GM23338 (cell line): ENCODE results near the gene SGSH. TPM values are rescaled to one million over a fixed set of nuclear protein-coding genes. Genes with fewer than 3 reads are reported as not detected.

Source experiments
- ATAC-seq: fragments of 200-7000 bp; cut with Tn5 transposase; 3 replicates; pipeline ENCODE4 v1.9.1; 2020
- DNase-seq: peaks from one replicate; pipeline ENCODE4 v3.0.0-alpha.2; 2015; ENCODE audit warnings: low spot score
- H2AFZ ChIP-seq: fragments of 200-600 bp; sonication (generic); 2 replicates; pipeline ENCODE4 v1.8.0; 2016; ENCODE audit warnings: antibody characterized with exemption, mild to moderate bottlenecking, moderate library complexity
- H3F3A ChIP-seq: fragments of 200-600 bp; sonication (generic); replicated peaks from 2 replicates; pipeline ENCODE4 v1.8.0; 2017; ENCODE audit warnings: antibody characterized with exemption, mixed run types, low read depth
- H3K27ac ChIP-seq: fragments of 200-600 bp; sonication (generic); 2 replicates; pipeline ENCODE4 v1.6.1; 2016; ENCODE audit warnings: low read depth
- H3K27me3 ChIP-seq: fragments of 200-600 bp; sonication (generic); 2 replicates; pipeline ENCODE4 v1.8.0; 2016; ENCODE audit warnings: mild to moderate bottlenecking, mixed run types, moderate library complexity; ENCODE audit not compliant: insufficient read depth
- H3K36me3 ChIP-seq: fragments of 200-600 bp; sonication (generic); 2 replicates; pipeline ENCODE4 v1.8.0; 2016; ENCODE audit warnings: mild to moderate bottlenecking; ENCODE audit not compliant: insufficient read depth
- H3K4me1 ChIP-seq: fragments of 200-600 bp; sonication (generic); 2 replicates; pipeline ENCODE4 v1.8.0; 2016; ENCODE audit warnings: mild to moderate bottlenecking, moderate library complexity; ENCODE audit not compliant: insufficient read depth
- H3K4me2 ChIP-seq: fragments of 200-600 bp; sonication (generic); 2 replicates; pipeline ENCODE4 v1.7.1; 2017; ENCODE audit warnings: mixed run types
- H3K4me3 ChIP-seq: fragments of 200-600 bp; sonication (generic); 2 replicates; pipeline ENCODE4 v1.6.1; 2016; ENCODE audit warnings: mixed run types
- H3K79me2 ChIP-seq: fragments of 200-600 bp; sonication (generic); replicated peaks from 2 replicates; pipeline ENCODE4 v1.8.0; 2017; ENCODE audit warnings: mild to moderate bottlenecking; ENCODE audit not compliant: insufficient read depth
- H3K9me2 ChIP-seq: fragments of 200-600 bp; sonication (generic); 2 replicates; pipeline ENCODE4 v1.8.0; 2017; ENCODE audit not compliant: insufficient read depth
- H4K20me1 ChIP-seq: fragments of 200-600 bp; sonication (generic); replicated peaks from 2 replicates; pipeline ENCODE4 v1.8.0; 2017; ENCODE audit warnings: mild to moderate bottlenecking; ENCODE audit not compliant: insufficient read depth
- H3K27ac Mint-ChIP-seq: 2 replicates; pipeline ENCODE4 v1.8.0; 2020; ENCODE audit warnings: inconsistent platforms, mild to moderate bottlenecking, moderate library complexity, mixed read lengths
- H3K27me3 Mint-ChIP-seq: 3 replicates; pipeline ENCODE4 v1.8.0; 2022; ENCODE audit warnings: low read depth, mild to moderate bottlenecking, moderate library complexity, mixed read lengths, inconsistent platforms; ENCODE audit not compliant: insufficient read depth, poor library complexity
- H3K36me3 Mint-ChIP-seq: 3 replicates; pipeline ENCODE4 v1.8.0; 2021; ENCODE audit warnings: low read depth, mild to moderate bottlenecking, inconsistent platforms, moderate library complexity, mixed read lengths
- H3K4me1 Mint-ChIP-seq: 3 replicates; pipeline ENCODE4 v1.8.0; 2020; ENCODE audit warnings: mild to moderate bottlenecking, inconsistent platforms, mixed read lengths
- H3K4me3 Mint-ChIP-seq: 3 replicates; pipeline ENCODE4 v1.8.0; 2021; ENCODE audit warnings: moderate library complexity, mild to moderate bottlenecking, inconsistent platforms, mixed read lengths
- H3K9me3 Mint-ChIP-seq: 3 replicates; pipeline ENCODE4 v1.8.0; 2020; ENCODE audit warnings: moderate library complexity, mild to moderate bottlenecking, inconsistent platforms, mixed read lengths
- CREB1 ChIP-seq: fragments of 250-450 bp; sonication (Bioruptor Pico); IDR thresholded peaks from 2 replicates; pipeline ENCODE4 v1.5.0; 2020; ENCODE audit warnings: low read depth, mild to moderate bottlenecking, moderate library complexity
- ETS1 ChIP-seq: IDR thresholded peaks from 2 replicates; pipeline ENCODE4 v1.6.1; 2016; ENCODE audit warnings: antibody characterized with exemption
- EZH2 ChIP-seq: fragments of 200-600 bp; sonication (generic); IDR thresholded peaks from one replicate; pipeline ENCODE4 v1.8.0; 2017; ENCODE audit warnings: antibody characterized with exemption, mild to moderate bottlenecking, low read depth; ENCODE audit not compliant: unreplicated experiment
- EZH2phosphoT487 ChIP-seq: fragments of 200-600 bp; sonication (generic); IDR thresholded peaks from one replicate; pipeline ENCODE4 v1.8.1; 2018; ENCODE audit warnings: antibody characterized with exemption; ENCODE audit not compliant: unreplicated experiment
- JUNB ChIP-seq: IDR thresholded peaks from one replicate; pipeline ENCODE4 v1.6.1; 2016; ENCODE audit warnings: antibody characterized with exemption; ENCODE audit not compliant: unreplicated experiment
- NANOG ChIP-seq: IDR thresholded peaks from 2 replicates; pipeline ENCODE4 v1.6.1; 2016; ENCODE audit warnings: antibody characterized with exemption, borderline replicate concordance
- POLR2AphosphoS5 ChIP-seq: IDR thresholded peaks from 2 replicates; pipeline ENCODE4 v1.6.1; 2016; ENCODE audit warnings: antibody characterized with exemption, low read depth
- REST ChIP-seq: IDR thresholded peaks from one replicate; pipeline ENCODE4 v1.6.1; 2018; ENCODE audit warnings: antibody characterized with exemption; ENCODE audit not compliant: unreplicated experiment
- STAT1 ChIP-seq: IDR thresholded peaks from one replicate; pipeline ENCODE4 v1.6.1; 2016; ENCODE audit warnings: antibody characterized with exemption; ENCODE audit not compliant: unreplicated experiment
- ZNF114 ChIP-seq: fragments of 250-450 bp; sonication (Bioruptor Pico); IDR thresholded peaks from 2 replicates; pipeline ENCODE4 v1.5.0; 2020; ENCODE audit warnings: mild to moderate bottlenecking, moderate library complexity
- ZNF331 ChIP-seq: fragments of 250-450 bp; sonication (Bioruptor Pico); IDR thresholded peaks from 2 replicates; pipeline ENCODE4 v1.5.0; 2020; ENCODE audit warnings: low read depth, mild to moderate bottlenecking, moderate library complexity
- polyA plus RNA-seq: library from polyadenylated mRNA; unstranded; fragments of >200 nt; fragmentation: Nextera tagmentation; extraction: Ambion mirVana; gene quantifications from 2 replicates; pipeline ENCODE4 v1.2.1, GENCODE V29; 2016
- total RNA-seq: library from RNA; depleted of rRNA; stranded (reverse); fragments of >200 nt; shearing (Covaris generic); gene quantifications from 2 replicates; pipeline ENCODE4 v1.2.3, GENCODE V29; 2014
- TF ChIP-seq, protein P1 (sequence below), 2 experiments: fragments of 200-600 bp in 1 of 2; sonication (generic) in 1 of 2; conservative IDR thresholded peaks; 2 replicates each; pipeline versions ENCODE4 v1.5.1 to v1.6.1; 2016 to 2017; ENCODE audit warnings: antibody characterized with exemption in 2 of 2, low read depth in 2 of 2, mild to moderate bottlenecking in 2 of 2, moderate library complexity in 1 of 2
- TF ChIP-seq, protein P2 (sequence below): fragments of 250-450 bp; sonication (Bioruptor Pico); IDR thresholded peaks from 2 replicates; pipeline ENCODE4 v1.5.0; 2020; ENCODE audit warnings: mild to moderate bottlenecking, moderate library complexity

SGSH gene
- total and polyA plus RNA-seq, 2 experiments from 2014 or later, result 9.6 to 17.5 TPM

GRCh38 chr17:80264205-80265075, 44.3 kb upstream of the SGSH start:
- Mint-ChIP-seq H3K27me3 (peaks cover 20% of the 10 kb centered on the region), H3K4me1 (peaks cover 31% of the 10 kb centered on the region), H3K4me3 (no peak overlapping the region), H3K27ac (peak overlapping the region; percentile 88), H3K36me3 (peaks cover 28% of the 10 kb centered on the region), H3K9me3 (no peaks in the 10 kb centered on the region; the same call in 2 of the 3 replicates)
- peaks cover 19% of the 10 kb centered on the region for H3K4me1 ChIP-seq
- TF ChIP-seq ETS1 (no peak), EZH2phosphoT487 (no peak), NANOG (no peak), REST (no peak), STAT1 (no peak), ZNF114 (CRISPR knock-in tag) (no peak), JUNB (no peak), CREB1 (CRISPR knock-in tag) (no peak), EZH2 (no peak), POLR2AphosphoS5 (no peak), ZNF331 (no peak)
- TF ChIP-seq, protein P1, sequence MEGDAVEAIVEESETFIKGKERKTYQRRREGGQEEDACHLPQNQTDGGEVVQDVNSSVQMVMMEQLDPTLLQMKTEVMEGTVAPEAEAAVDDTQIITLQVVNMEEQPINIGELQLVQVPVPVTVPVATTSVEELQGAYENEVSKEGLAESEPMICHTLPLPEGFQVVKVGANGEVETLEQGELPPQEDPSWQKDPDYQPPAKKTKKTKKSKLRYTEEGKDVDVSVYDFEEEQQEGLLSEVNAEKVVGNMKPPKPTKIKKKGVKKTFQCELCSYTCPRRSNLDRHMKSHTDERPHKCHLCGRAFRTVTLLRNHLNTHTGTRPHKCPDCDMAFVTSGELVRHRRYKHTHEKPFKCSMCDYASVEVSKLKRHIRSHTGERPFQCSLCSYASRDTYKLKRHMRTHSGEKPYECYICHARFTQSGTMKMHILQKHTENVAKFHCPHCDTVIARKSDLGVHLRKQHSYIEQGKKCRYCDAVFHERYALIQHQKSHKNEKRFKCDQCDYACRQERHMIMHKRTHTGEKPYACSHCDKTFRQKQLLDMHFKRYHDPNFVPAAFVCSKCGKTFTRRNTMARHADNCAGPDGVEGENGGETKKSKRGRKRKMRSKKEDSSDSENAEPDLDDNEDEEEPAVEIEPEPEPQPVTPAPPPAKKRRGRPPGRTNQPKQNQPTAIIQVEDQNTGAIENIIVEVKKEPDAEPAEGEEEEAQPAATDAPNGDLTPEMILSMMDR (conservative IDR thresholded peaks at IDR 0.05; ENCODE audit: low read depth in 2 of 2), result no peak
- TF ChIP-seq, protein P2, sequence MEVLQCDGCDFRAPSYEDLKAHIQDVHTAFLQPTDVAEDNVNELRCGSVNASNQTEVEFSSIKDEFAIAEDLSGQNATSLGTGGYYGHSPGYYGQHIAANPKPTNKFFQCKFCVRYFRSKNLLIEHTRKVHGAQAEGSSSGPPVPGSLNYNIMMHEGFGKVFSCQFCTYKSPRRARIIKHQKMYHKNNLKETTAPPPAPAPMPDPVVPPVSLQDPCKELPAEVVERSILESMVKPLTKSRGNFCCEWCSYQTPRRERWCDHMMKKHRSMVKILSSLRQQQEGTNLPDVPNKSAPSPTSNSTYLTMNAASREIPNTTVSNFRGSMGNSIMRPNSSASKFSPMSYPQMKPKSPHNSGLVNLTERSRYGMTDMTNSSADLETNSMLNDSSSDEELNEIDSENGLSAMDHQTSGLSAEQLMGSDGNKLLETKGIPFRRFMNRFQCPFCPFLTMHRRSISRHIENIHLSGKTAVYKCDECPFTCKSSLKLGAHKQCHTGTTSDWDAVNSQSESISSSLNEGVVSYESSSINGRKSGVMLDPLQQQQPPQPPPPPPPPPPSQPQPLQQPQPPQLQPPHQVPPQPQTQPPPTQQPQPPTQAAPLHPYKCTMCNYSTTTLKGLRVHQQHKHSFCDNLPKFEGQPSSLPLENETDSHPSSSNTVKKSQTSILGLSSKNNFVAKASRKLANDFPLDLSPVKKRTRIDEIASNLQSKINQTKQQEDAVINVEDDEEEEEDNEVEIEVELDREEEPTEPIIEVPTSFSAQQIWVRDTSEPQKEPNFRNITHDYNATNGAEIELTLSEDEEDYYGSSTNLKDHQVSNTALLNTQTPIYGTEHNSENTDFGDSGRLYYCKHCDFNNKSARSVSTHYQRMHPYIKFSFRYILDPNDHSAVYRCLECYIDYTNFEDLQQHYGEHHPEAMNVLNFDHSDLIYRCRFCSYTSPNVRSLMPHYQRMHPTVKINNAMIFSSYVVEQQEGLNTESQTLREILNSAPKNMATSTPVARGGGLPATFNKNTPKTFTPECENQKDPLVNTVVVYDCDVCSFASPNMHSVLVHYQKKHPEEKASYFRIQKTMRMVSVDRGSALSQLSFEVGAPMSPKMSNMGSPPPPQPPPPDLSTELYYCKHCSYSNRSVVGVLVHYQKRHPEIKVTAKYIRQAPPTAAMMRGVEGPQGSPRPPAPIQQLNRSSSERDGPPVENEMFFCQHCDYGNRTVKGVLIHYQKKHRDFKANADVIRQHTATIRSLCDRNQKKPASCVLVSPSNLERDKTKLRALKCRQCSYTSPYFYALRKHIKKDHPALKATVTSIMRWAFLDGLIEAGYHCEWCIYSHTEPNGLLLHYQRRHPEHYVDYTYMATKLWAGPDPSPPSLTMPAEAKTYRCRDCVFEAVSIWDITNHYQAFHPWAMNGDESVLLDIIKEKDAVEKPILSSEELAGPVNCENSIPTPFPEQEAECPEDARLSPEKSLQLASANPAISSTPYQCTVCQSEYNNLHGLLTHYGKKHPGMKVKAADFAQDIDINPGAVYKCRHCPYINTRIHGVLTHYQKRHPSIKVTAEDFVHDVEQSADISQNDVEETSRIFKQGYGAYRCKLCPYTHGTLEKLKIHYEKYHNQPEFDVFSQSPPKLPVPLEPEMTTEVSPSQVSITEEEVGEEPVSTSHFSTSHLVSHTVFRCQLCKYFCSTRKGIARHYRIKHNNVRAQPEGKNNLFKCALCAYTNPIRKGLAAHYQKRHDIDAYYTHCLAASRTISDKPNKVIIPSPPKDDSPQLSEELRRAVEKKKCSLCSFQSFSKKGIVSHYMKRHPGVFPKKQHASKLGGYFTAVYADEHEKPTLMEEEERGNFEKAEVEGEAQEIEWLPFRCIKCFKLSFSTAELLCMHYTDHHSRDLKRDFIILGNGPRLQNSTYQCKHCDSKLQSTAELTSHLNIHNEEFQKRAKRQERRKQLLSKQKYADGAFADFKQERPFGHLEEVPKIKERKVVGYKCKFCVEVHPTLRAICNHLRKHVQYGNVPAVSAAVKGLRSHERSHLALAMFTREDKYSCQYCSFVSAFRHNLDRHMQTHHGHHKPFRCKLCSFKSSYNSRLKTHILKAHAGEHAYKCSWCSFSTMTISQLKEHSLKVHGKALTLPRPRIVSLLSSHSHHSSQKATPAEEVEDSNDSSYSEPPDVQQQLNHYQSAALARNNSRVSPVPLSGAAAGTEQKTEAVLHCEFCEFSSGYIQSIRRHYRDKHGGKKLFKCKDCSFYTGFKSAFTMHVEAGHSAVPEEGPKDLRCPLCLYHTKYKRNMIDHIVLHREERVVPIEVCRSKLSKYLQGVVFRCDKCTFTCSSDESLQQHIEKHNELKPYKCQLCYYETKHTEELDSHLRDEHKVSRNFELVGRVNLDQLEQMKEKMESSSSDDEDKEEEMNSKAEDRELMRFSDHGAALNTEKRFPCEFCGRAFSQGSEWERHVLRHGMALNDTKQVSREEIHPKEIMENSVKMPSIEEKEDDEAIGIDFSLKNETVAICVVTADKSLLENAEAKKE, result no peak
- ATAC-seq (no peak), DNase-seq (no peak)
- H3F3A ChIP-seq, result peaks cover 11% of the 10 kb centered on the region
- H3K4me2 ChIP-seq, result no peak overlapping the region; the same call in 1 of the 2 replicates
- no peaks in the 10 kb centered on the region for H3K36me3 ChIP-seq
- 0 out of 2 replicates have a peak overlapping the region, but pooled peaks have one; percentile 50 for H3K27ac ChIP-seq
- H4K20me1 ChIP-seq, result no peaks in the 10 kb centered on the region
- H3K9me2 ChIP-seq, result no peaks in the 10 kb centered on the region
- no peak overlapping the region for H2AFZ ChIP-seq
- H3K27me3 ChIP-seq, result no peaks in the 10 kb centered on the region
- H3K4me3 ChIP-seq, result no peak overlapping the region
- 0 out of 2 replicates have a peak, but pooled peaks cover 3% of the 10 kb centered on the region for H3K79me2 ChIP-seq
